Endothelial cell of umbilical vein (primary cell): ENCODE results near the gene GIPC1. TPM values are rescaled to one million over a fixed set of nuclear protein-coding genes. Genes with fewer than 3 reads are reported as not detected.

Experiments used
- BruUV-seq: library from RNA; stranded (reverse); fragments of 400-500 nt; replicated peaks from 2 replicates; lab custom pipeline; 2021; lab: Mats Ljungman, UMichigan
- CTCF ChIA-PET: fragments of 300-600, 350-600 bp; sonication (Branson Sonifier 250); formaldehyde crosslinking; loops from one replicate; lab custom pipeline; 2021; ENCODE audit warnings: antibody characterized with exemption, inconsistent platforms; lab: Charles Lee
- POLR2A ChIA-PET: fragments of 300-600, 350-600 bp; sonication (Branson Sonifier 250); formaldehyde crosslinking; loops from one replicate; lab custom pipeline; 2021; ENCODE audit warnings: antibody characterized with exemption, inconsistent platforms; lab: Charles Lee
- DNase-seq: peaks from one replicate; pipeline ENCODE4 v3.0.0-alpha.2; 2011; ENCODE audit warnings: low read depth, low spot score
- FAIRE-seq: peaks from 2 replicates; lab custom pipeline; 2011; peaks lifted over from hg19 to GRCh38; lab: Jason Lieb, UNC
- H2AFZ ChIP-seq: 2 replicates; pipeline ENCODE4 v1.6.0; 2012; ENCODE audit warnings: low read depth, low read length, control low read depth, inconsistent platforms
- H3K27ac ChIP-seq: 2 replicates; pipeline ENCODE4 v1.5.1; 2011; ENCODE audit warnings: low read depth, mild to moderate bottlenecking, control low read depth, low read length, moderate library complexity; ENCODE audit not compliant: insufficient read depth
- H3K27me3 ChIP-seq, 2 experiments: 2 replicates each; pipeline versions ENCODE4 v1.6.0 to v1.6.1; 2011; ENCODE audit warnings: low read length in 2 of 2, mixed read lengths in 1 of 2; ENCODE audit not compliant: control insufficient read depth in 2 of 2, insufficient read depth in 2 of 2
- H3K36me3 ChIP-seq, 2 experiments: 2 replicates in 1 of 2; 3 replicates in 1 of 2; pipeline ENCODE4 v1.5.1; 2011; ENCODE audit warnings: low read length in 2 of 2, mild to moderate bottlenecking in 1 of 2, moderate library complexity in 1 of 2; ENCODE audit not compliant: control insufficient read depth in 2 of 2, insufficient read depth in 2 of 2; ENCODE audit errors: extremely low read depth in 1 of 2
- H3K4me1 ChIP-seq: 3 replicates; pipeline ENCODE4 v1.5.1; 2011; ENCODE audit warnings: mild to moderate bottlenecking, low read length; ENCODE audit not compliant: control insufficient read depth, insufficient read depth; ENCODE audit errors: extremely low read depth
- H3K4me2 ChIP-seq: 2 replicates; pipeline ENCODE4 v1.6.1; 2011; ENCODE audit warnings: low read length, control low read depth, mixed read lengths; ENCODE audit not compliant: insufficient read depth
- H3K4me3 ChIP-seq, 3 experiments: fragments of 200-600 bp in 1 of 3; sonication (generic), shearing (Covaris generic) in 1 of 3; replicated peaks in 1 of 3; 2 replicates each; pipeline ENCODE4 v1.5.1; 2011 to 2016; ENCODE audit warnings: control low read depth in 3 of 3, low read length in 3 of 3, mild to moderate bottlenecking in 2 of 3, inconsistent platforms in 1 of 3, low read depth in 1 of 3, moderate library complexity in 1 of 3; ENCODE audit not compliant: insufficient read depth in 1 of 3
- H3K79me2 ChIP-seq: 2 replicates; pipeline ENCODE4 v1.6.0; 2012; ENCODE audit warnings: low read length, inconsistent platforms; ENCODE audit not compliant: control insufficient read depth, insufficient read depth
- H3K9ac ChIP-seq: replicated peaks from 2 replicates; pipeline ENCODE3; 2011; ENCODE audit warnings: low read length, control low read depth; ENCODE audit not compliant: insufficient read depth; ENCODE audit errors: extremely low read depth
- H3K9me1 ChIP-seq: replicated peaks from 3 replicates; pipeline ENCODE4 v1.6.0; 2011; ENCODE audit warnings: mild to moderate bottlenecking, low read length; ENCODE audit not compliant: control insufficient read depth, insufficient read depth; ENCODE audit errors: extremely low read depth
- H3K9me3 ChIP-seq: replicated peaks from 2 replicates; pipeline ENCODE4 v1.5.1; 2012; ENCODE audit warnings: low read length, inconsistent platforms; ENCODE audit not compliant: control insufficient read depth, insufficient read depth
- H4K20me1 ChIP-seq: replicated peaks from 2 replicates; pipeline ENCODE3; 2011; ENCODE audit warnings: mild to moderate bottlenecking, low read length; ENCODE audit not compliant: control insufficient read depth, insufficient read depth; ENCODE audit errors: extremely low read depth
- CTCF ChIP-seq, 2 donors: IDR thresholded peaks; 1 replicate in 1 of 2; 2 replicates in 1 of 2; pipeline ENCODE4 v1.5.1; 2011; ENCODE audit warnings: low read length in 2 of 2, mild to moderate bottlenecking in 2 of 2, moderate library complexity in 2 of 2, control low read depth in 1 of 2, inconsistent platforms in 1 of 2, low read depth in 1 of 2; ENCODE audit not compliant: insufficient read depth in 1 of 2; ENCODE audit errors: extremely low read depth in 1 of 2
- EZH2 ChIP-seq: IDR thresholded peaks from 2 replicates; pipeline ENCODE4 v1.6.1; 2012; ENCODE audit warnings: borderline replicate concordance, low read depth, mild to moderate bottlenecking, moderate library complexity, low read length, inconsistent platforms; ENCODE audit not compliant: severe bottlenecking
- FOS ChIP-seq: IDR thresholded peaks from 2 replicates; pipeline ENCODE4 v1.6.1; 2011; ENCODE audit warnings: mild to moderate bottlenecking, low read length, moderate library complexity, borderline replicate concordance; ENCODE audit not compliant: insufficient read depth
- GATA2 ChIP-seq: IDR thresholded peaks from 2 replicates; pipeline ENCODE4 v1.7.0; 2011; ENCODE audit warnings: low read depth, mild to moderate bottlenecking, moderate library complexity, mixed read lengths, low read length; ENCODE audit not compliant: insufficient read length, insufficient read depth
- JUN ChIP-seq: IDR thresholded peaks from 2 replicates; pipeline ENCODE4 v1.6.1; 2011; ENCODE audit warnings: borderline replicate concordance, low read depth; ENCODE audit not compliant: insufficient read length, insufficient read depth
- MAX ChIP-seq: IDR thresholded peaks from 2 replicates; pipeline ENCODE4 v1.6.1; 2011; ENCODE audit not compliant: insufficient read depth, insufficient read length
- MYC ChIP-seq: IDR thresholded peaks from one replicate; pipeline ENCODE4 v1.6.1; 2011; ENCODE audit warnings: mild to moderate bottlenecking, low read depth, low read length
- POLR2A ChIP-seq: IDR thresholded peaks from 2 replicates; pipeline ENCODE4 v1.6.1; 2012; ENCODE audit warnings: low read depth, mild to moderate bottlenecking, control low read depth, low read length
- POLR2AphosphoS5 ChIP-seq: IDR thresholded peaks from 2 replicates; pipeline ENCODE4 v1.6.1; 2012; ENCODE audit warnings: low read depth, mild to moderate bottlenecking, control low read depth, low read length, moderate library complexity; ENCODE audit not compliant: insufficient read depth
- dilution Hi-C: fragments of 300-500 bp; cut with MboI; formaldehyde crosslinking; loops from one replicate; pipeline ENCODE4 v1.15.0; 2019; ENCODE audit warnings: low sequenced_read_pairs; ENCODE audit not compliant: extremely low pct_ligation_motif_present
- intact Hi-C: fragments of 100-400 bp; cut with micrococcal nuclease; formaldehyde crosslinking; loops from one replicate; pipeline ENCODE4 v1.10.0; 2022
- polyA plus RNA-seq, 4 experiments: library from polyadenylated mRNA; depleted of rRNA in 3 of 4; stranded (reverse) in 3 of 4; unstranded in 1 of 4; fragments of >200 nt; gene quantifications; 2 replicates each; pipeline versions ENCODE4 v1.2.1 to v1.2.3, GENCODE V29; 2011 to 2012; ENCODE audit warnings: missing spikeins in 1 of 4
- total RNA-seq: library from RNA; stranded (reverse); gene quantifications from 2 replicates; pipeline ENCODE4 v1.2.3, GENCODE V29; 2021

Gene GIPC1
- total and polyA plus RNA-seq, 2 donors (not counting 3 experiments of a cell fraction or from before 2014, with no cell fraction given), result 108 to 141 TPM

- DNase-seq (no peak), FAIRE-seq (no peak)
- H3K9ac ChIP-seq, result no peak overlapping the region
- no peaks in the 10 kb centered on the region for H3K27me3 ChIP-seq
- H3K27ac ChIP-seq, result no peak overlapping the region
- intact Hi-C loops, result no loop called here
- ChIA-PET POLR2A (no interaction called here), CTCF (interaction anchor here (1.0 to 1.9 kb wide), 4 partner anchors 9 to 126 kb away, joined by 3 to 5 read pairs (median 4); no protein-coding TSS in a partner anchor)
- dilution Hi-C loops, result no loop called here
- H3K36me3 ChIP-seq, result peaks cover 3 to 16% of the 10 kb centered on the region in 2 experiments
- no peak overlapping the region for H3K4me3 ChIP-seq
- no peaks in the 10 kb centered on the region for H4K20me1 ChIP-seq
- H3K79me2 ChIP-seq, result peaks cover 2% of the 10 kb centered on the region
- no peaks in the 10 kb centered on the region for H3K9me3 ChIP-seq
- no peaks in the 10 kb centered on the region for H3K4me1 ChIP-seq
- TF ChIP-seq FOS, result no peak
- no peak for TF ChIP-seq EZH2
- TF ChIP-seq CTCF (IDR thresholded peaks at IDR 0.05; ENCODE audit: extremely low read depth in 1 of 2, insufficient read depth in 1 of 2, low read depth in 1 of 2, low read length in 2 of 2), result no peak
- no peak for TF ChIP-seq MAX
- TF ChIP-seq GATA2, result no peak
- no peak for TF ChIP-seq JUN
- no peak for TF ChIP-seq POLR2A
- TF ChIP-seq MYC, result no peak
- no peak for TF ChIP-seq POLR2AphosphoS5
- H3K9me1 ChIP-seq, result no peaks in the 10 kb centered on the region
- H2AFZ ChIP-seq, result no peak overlapping the region
- no peak overlapping the region for H3K4me2 ChIP-seq
- BruUV-seq, result no TSS peak
Observed at GRCh38 chr19:14487370-14488125, 8.4 kb downstream of the GIPC1 start.
